Memory B cell (primary cell): ENCODE measurements around the gene MRPS7.
"Not testable (repeated sequence)": the region's sequence is repeated elsewhere in the genome, so short reads cannot be mapped to it uniquely, and the experiment has no call there.

Source experiments
- ATAC-seq: fragments of 150-1000 bp; cut with Tn5 transposase; 2 replicates; pipeline ENCODE4 v1.10.0; 2021; ENCODE audit warnings: low read depth, mild to moderate bottlenecking, moderate library complexity
- DNase-seq, 2 donors: peaks; one replicate each; pipeline ENCODE4 v3.0.0; 2022; ENCODE audit warnings: low spot score in 2 of 2
- H3K27ac Mint-ChIP-seq: one replicate; pipeline ENCODE4 v1.8.0; 2022; ENCODE audit warnings: mild to moderate bottlenecking, moderate library complexity, mixed read lengths
- H3K27me3 Mint-ChIP-seq: one replicate; pipeline ENCODE4 v1.8.0; 2022; ENCODE audit warnings: mixed read lengths
- H3K36me3 Mint-ChIP-seq: one replicate; pipeline ENCODE4 v1.8.0; 2022; ENCODE audit warnings: mild to moderate bottlenecking, mixed read lengths
- H3K4me1 Mint-ChIP-seq: one replicate; pipeline ENCODE4 v1.8.0; 2022; ENCODE audit warnings: mixed read lengths
- H3K4me3 Mint-ChIP-seq: one replicate; pipeline ENCODE4 v1.8.0; 2022; ENCODE audit warnings: mild to moderate bottlenecking, moderate library complexity, mixed read lengths
- H3K9me3 Mint-ChIP-seq: one replicate; pipeline ENCODE4 v1.8.0; 2022; ENCODE audit warnings: mixed read lengths

Gene MRPS7

DNA sequence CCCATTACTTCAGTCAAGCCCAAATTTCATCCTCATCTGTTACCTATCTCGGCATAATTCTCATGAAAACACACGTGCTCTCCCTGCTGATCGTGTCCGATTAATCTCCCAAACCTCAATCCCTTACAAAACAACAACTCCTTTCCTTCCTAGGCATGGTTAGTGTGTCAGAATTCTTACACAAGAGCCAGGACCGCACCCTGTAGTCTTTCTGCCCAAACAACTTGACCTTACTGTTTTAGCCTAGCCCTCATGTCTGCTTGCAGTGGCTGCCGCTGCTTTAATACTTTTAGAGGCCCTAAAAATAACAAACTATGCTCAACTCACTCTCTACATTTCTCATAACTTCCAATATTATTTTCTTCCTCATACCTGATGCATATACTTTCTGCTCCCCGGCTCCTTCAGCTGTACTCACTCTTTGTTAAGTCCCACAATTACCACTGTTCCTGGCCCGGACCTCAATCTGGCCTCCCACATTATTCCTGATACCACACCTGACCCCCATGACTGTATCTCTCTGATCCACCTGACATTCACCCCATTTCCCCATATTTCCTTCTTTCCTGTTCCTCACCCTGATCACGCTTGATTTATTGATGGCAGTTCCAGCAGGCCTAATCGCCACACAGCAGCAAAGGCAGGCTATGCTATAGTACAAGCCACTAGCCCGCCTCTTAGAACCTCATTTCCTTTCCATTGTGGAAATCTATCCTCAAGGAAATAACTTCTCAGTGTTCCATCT is 5.6 kb upstream of the MRPS7 start:
- H3K27me3 Mint-ChIP-seq, H3K9me3 Mint-ChIP-seq, ATAC-seq, H3K36me3 Mint-ChIP-seq, DNase-seq, H3K4me3 Mint-ChIP-seq: not testable (repeated sequence)
- Mint-ChIP-seq H3K27ac (peak overlapping the region; percentile 86), H3K4me1 (peaks cover 62% of the 10 kb centered on the region)

DNA sequence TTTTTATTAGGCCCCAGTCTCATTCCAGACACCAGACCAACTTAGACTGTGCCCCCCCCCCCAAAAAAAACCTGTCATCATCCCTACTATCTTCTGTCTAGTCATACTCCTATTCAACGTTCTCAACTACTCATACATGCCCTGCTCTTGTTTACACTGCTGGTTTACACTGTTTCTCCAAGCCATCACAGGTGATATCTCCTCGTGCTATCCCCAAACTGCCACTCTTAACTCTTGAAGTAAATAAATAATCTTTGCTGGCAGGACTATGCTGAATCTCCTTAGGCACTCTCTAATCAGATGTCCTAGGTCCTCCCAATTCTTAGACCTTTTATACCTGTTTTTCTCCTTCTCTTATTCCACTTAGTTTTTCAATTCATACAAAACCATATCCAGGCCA is 4.5 kb upstream of the MRPS7 start:
- H3K9me3 Mint-ChIP-seq, H3K27me3 Mint-ChIP-seq, DNase-seq, ATAC-seq, H3K36me3 Mint-ChIP-seq, H3K4me3 Mint-ChIP-seq: not testable (repeated sequence)
- peaks cover 57% of the 10 kb centered on the region for H3K4me1 Mint-ChIP-seq
- peak overlapping the region; percentile 86 for H3K27ac Mint-ChIP-seq

DNA sequence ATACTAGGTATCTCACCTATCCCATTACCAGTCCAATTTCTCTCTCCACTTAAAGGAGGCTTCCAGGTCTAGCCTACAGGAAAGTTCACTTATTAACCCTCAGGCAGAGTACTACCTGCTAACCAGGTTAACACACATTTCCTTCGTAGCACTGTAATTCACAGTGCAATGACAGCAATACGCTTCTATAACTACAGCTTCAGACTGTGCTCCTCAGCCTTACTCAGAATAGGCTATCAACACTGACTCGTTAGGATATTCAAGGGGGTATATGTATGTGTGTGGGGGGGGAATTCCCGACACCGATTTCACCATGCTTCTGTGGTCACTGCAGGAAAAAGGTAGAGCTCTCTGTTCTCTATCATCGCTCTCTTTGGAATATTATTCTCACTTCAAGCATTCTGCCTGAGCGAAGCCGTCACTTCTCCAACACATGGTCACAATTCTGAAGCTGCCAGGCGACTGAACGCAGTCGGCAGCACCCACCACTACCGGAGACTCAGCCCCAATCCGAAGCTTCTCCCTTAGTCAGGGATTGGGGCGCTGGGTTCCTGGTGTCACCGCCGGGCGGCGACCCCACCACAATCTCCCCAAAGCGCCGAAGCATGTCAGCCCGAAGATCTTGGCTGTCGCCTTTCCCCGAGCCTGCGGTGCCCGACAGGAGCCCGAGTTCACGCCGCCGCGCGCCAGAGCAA is 891 bp upstream of the MRPS7 start:
- H3K4me1 Mint-ChIP-seq: peaks cover 40% of the 10 kb centered on the region
- no peak for DNase-seq
- peak overlapping the region; percentile 94 for H3K4me3 Mint-ChIP-seq
- H3K36me3 Mint-ChIP-seq: peaks cover 4% of the 10 kb centered on the region
- H3K9me3 Mint-ChIP-seq: no peaks in the 10 kb centered on the region
- no peaks in the 10 kb centered on the region for H3K27me3 Mint-ChIP-seq
- peak; percentile 20 for ATAC-seq
- peak overlapping the region; percentile 100 for H3K27ac Mint-ChIP-seq

DNA sequence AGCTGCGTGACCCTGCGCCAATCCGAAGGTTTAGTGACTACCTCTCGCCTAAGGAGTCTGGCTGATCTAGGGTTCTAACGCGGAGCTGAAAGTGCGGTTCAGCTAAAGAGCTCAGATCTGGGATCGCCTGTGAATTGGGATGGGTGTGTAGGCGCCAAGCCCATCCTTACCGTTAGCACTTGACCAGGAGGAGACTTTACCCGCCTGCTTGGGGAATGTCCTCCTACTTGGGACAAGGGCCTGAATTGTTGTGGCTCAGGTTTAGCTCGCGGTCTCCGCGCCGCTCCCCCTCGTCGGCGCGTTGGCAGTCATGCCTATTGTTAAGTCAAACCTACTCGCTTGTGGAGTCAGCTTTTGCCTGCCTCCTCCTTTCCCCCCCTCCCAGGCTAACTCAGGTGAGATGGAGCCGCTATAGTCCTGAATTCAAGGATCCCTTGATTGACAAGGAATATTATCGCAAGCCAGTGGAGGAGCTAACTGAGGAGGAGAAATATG is 480 bp downstream of the MRPS7 start:
- ATAC-seq (no peak), DNase-seq (no peak)
- Mint-ChIP-seq H3K4me3 (peak overlapping the region; percentile 94), H3K27ac (peak overlapping the region; percentile 100), H3K27me3 (no peaks in the 10 kb centered on the region), H3K9me3 (no peaks in the 10 kb centered on the region), H3K4me1 (peaks cover 31% of the 10 kb centered on the region), H3K36me3 (peaks cover 7% of the 10 kb centered on the region)

DNA sequence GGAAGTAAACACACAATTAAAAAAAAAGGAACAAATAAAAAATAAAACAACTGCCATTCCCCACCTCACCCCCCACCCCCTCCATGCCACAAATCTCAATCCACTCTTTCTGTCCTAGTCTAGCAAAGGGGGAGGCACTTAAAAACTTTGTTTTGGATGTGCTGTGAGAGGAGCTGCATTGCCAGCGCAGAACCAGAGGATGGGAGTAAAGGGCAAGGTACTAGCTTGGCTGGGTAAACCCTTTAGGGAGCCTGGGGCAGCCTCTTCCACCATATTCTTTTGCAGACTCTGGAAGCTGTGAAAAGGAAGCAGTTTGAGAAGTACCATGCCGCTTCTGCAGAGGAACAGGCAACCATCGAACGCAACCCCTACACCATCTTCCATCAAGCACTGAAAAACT is 1.4 kb downstream of the MRPS7 start:
- no peaks in the 10 kb centered on the region for H3K9me3 Mint-ChIP-seq
- H3K4me3 Mint-ChIP-seq: peak overlapping the region; percentile 94
- DNase-seq (no peak), ATAC-seq (no peak)
- no peaks in the 10 kb centered on the region for H3K27me3 Mint-ChIP-seq
- H3K27ac Mint-ChIP-seq: peak overlapping the region; percentile 100
- peaks cover 28% of the 10 kb centered on the region for H3K4me1 Mint-ChIP-seq
- peaks cover 7% of the 10 kb centered on the region for H3K36me3 Mint-ChIP-seq

DNA sequence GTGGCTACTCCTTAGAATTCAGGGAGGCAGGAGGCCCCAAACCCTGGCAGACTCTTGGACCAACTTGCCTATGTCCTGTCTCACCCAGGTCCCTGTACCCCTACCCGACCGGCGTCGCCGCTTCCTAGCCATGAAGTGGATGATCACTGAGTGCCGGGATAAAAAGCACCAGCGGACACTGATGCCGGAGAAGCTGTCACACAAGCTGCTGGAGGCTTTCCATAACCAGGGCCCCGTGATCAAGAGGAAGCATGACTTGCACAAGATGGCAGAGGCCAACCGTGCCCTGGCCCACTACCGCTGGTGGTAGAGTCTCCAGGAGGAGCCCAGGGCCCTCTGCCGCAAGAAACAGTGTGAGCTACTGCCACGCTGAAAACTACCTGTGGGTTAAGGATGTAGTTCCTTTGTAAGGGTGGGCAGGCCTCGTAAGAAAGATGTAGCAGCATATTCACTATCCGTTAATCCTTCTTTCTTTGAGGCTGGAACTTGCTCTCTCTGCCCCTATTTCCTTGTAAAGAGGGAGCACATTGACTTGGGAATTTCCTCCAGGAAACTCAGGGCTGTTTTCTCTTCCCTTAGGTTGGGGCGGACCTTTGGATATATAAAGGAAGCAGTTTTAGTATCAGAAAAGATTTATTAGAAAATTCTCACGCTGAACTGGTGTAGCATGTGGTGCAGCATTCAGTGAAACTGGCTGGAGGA is 4.1 kb downstream of the MRPS7 start:
- no peak overlapping the region for H3K4me3 Mint-ChIP-seq
- H3K4me1 Mint-ChIP-seq: peaks cover 22% of the 10 kb centered on the region
- peaks cover 4% of the 10 kb centered on the region for H3K36me3 Mint-ChIP-seq
- H3K27ac Mint-ChIP-seq: no peak overlapping the region
- DNase-seq: no peak
- no peaks in the 10 kb centered on the region for H3K9me3 Mint-ChIP-seq
- ATAC-seq: no peak
- no peaks in the 10 kb centered on the region for H3K27me3 Mint-ChIP-seq

DNA sequence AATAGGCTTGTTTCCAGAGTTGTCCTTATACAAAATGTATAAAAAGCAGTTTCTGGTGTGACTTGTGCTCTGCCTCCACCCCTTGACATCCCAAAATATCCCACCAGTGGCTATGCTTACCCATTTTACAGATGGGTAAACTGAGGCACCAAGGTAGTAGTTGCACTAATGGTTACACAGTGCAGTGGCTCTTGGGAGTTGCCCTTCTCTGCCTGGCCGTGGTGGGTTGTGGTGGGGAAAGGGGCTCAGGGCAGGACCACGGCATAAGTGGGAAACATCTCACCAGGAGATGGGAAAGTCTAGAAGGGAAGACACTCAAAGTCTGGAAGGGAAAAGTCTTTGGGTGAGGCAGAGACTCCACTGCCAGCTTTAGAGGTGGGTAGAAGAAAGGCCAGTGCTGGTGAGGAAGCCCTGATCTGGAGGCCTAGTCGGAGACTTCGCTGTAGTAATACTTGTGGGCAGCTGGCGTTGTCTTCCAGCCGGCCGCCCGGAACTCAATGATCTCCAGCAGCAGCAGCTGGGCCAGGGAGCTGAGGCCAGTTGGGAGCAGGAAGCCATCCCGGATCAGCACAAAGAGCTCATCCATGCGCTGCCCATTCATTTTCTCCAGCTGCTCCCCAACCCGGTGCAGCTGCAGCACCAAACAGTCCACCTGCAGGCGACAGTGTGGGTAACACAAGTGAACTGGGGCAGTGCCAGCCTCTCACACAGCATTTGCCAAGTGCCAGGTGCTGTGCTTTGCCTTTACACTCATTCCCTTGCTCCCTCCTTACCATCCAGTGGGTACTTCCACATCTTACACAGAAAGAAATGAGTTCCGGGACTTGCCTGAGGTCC is 4.9 kb downstream of the MRPS7 start:
- no peak overlapping the region for H3K27ac Mint-ChIP-seq
- no peak for ATAC-seq
- DNase-seq: no peak
- no peak overlapping the region for H3K4me3 Mint-ChIP-seq
- peaks cover 20% of the 10 kb centered on the region for H3K4me1 Mint-ChIP-seq
- peaks cover 4% of the 10 kb centered on the region for H3K36me3 Mint-ChIP-seq
- no peaks in the 10 kb centered on the region for H3K27me3 Mint-ChIP-seq
- H3K9me3 Mint-ChIP-seq: no peaks in the 10 kb centered on the region

DNA sequence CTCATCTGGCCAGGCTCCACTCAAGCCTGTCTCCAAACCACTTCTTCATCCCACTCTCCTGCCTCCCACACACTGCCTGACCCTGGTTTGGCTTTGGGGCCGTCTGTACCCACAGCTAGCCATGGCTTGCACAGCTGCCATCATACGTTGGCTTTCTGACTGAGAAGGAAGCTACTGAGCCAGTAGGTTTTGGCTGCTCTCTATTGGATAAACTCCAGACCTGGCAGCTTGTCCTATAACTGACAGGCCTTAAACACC is 5.4 kb downstream of the MRPS7 start:
- Mint-ChIP-seq H3K9me3 (no peaks in the 10 kb centered on the region), H3K4me1 (peaks cover 24% of the 10 kb centered on the region), H3K27ac (no peak overlapping the region), H3K4me3 (no peak overlapping the region), H3K36me3 (peaks cover 4% of the 10 kb centered on the region), H3K27me3 (no peaks in the 10 kb centered on the region)
- DNase-seq: no peak
- no peak for ATAC-seq

DNA sequence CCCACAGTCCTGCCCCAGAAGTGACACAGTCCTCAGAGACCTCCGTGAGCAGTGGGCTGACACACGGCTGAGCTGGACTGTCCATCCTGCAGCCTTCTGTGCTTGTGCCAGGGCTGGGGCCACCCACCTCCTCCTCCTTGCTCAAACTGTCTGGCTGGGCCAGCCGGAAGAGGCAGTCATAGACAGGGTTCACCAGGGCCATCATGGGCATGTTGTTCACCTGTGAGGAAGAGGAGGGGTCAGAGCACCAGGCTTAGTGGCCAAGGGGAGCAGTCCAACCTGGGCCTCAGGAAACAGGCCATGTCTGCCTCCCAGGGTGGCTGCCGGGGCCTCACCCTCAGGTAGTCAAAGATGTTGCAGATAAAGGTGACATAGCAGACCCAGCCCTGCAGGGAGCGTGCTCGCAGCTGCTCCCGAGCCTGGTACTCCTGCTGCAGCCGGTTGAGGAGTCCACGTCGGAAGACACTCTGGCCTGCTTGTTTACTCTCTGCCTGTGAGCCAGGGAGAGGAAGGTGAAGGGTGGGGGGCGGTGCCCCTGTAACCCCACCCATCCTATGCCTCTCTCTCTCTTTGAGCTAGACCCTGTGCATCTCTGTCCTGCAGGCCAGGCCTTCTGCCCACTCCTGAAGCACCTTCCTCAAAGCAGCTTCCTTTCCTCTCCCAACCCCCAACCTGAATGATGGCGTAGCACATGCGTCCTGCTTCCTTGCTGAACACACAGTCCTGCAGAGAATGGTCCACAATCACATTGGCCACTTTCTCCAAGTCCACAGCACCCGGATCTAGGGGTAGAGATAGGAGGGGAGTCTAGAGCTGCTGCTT is 5.9 kb downstream of the MRPS7 start:
- DNase-seq (no peak), ATAC-seq (no peak)
- peaks cover 19% of the 10 kb centered on the region for H3K4me1 Mint-ChIP-seq
- H3K4me3 Mint-ChIP-seq: no peak overlapping the region
- H3K27me3 Mint-ChIP-seq: no peaks in the 10 kb centered on the region
- peaks cover 4% of the 10 kb centered on the region for H3K36me3 Mint-ChIP-seq
- no peaks in the 10 kb centered on the region for H3K9me3 Mint-ChIP-seq
- H3K27ac Mint-ChIP-seq: no peak overlapping the region

DNA sequence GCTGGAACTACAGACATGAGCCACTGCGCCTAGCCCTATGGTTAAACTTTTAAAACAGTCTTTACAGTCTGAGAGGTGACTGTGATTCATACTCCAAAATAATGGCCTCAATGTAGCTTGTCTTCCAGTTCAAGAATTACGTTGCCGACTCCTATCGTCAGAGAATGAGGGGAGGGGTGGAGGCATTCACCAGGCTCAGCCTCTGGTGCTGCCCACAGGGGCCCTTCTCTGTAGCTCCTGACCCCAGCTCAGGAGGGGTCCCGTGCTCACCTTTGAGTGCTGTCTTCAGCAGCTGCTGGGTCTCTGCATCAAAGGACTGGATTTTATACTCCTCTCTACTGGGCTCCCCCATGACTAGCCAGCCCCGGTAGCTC is 8.2 kb downstream of the MRPS7 start:
- H3K4me1 Mint-ChIP-seq: peaks cover 25% of the 10 kb centered on the region

DNA sequence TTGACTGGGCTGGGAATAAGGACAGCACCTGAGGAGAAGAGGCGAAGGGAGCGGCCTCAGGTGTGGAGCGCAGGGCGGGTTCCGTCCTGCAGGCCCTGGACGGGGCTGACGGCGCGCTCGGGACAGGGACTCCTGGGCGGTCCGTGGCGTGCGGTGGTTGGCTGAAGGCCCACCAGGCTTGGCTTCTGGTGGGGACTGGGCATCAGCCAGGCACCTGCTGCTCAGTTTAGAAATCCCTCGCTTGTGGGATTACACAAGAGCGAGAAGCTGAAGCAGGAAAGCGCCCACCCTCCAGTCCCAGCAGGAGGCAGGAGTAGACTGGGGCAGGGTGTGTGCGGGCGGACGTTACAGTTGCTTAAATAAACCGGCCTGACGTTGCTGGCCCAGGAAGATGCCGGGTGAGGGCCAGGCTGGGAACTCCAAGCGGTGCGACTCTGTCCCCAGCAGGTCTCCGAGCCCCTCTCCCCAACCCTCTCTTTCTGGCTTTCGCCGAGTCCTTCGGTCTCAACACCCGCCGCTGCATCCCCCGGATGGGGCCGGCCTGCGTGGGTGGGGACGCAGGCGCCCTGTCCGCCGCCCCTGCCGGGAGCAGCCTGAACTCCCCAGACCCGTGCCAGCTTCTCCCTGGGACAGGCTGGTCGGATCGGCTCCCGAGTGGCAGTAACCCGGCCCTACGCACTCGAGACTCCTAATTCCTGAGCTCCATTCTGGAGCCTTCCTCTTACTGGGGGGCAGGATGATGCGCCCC is 8.7 kb downstream of the MRPS7 start:
- Mint-ChIP-seq H3K9me3 (no peaks in the 10 kb centered on the region), H3K27ac (peak overlapping the region; percentile 82), H3K36me3 (peaks cover 5% of the 10 kb centered on the region), H3K4me1 (peaks cover 25% of the 10 kb centered on the region), H3K27me3 (no peaks in the 10 kb centered on the region), H3K4me3 (peak overlapping the region; percentile 87)
- ATAC-seq (peak; percentile 26), DNase-seq (peak in 1 of 2 donors; percentile 30)

More for the DNA sequence above, 8.2 kb downstream of the MRPS7 start:
- no peak for DNase-seq
- no peaks in the 10 kb centered on the region for H3K27me3 Mint-ChIP-seq
- no peak for ATAC-seq
- H3K9me3 Mint-ChIP-seq: no peaks in the 10 kb centered on the region
- peaks cover 5% of the 10 kb centered on the region for H3K36me3 Mint-ChIP-seq
- peak overlapping the region; percentile 82 for H3K27ac Mint-ChIP-seq
- H3K4me3 Mint-ChIP-seq: peak overlapping the region; percentile 87

DNA sequence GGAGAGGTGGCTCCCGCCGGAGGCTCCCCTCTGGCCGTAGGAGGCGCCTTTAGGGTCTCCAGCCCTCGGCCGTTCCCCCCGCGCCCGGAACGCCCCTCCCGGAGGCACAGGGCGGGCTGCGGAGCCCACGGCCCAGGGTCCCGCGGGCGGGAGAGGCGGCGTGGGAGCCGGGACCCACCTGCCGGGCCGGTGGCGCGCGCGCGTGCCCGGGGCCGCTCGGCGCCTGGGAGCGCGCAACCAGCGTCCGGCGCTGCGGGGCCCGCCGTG is 9.2 kb downstream of the MRPS7 start, which contains the start of gene MIF4GD:
MIF4GD (minus strand) TSS at position 266 of the 267 bp plus-strand sequence. CDS start 1,036 bp downstream, outside the sequence.
- peaks cover 25% of the 10 kb centered on the region for H3K4me1 Mint-ChIP-seq
- H3K36me3 Mint-ChIP-seq: peaks cover 5% of the 10 kb centered on the region
- no peaks in the 10 kb centered on the region for H3K9me3 Mint-ChIP-seq
- ATAC-seq (peak; percentile 18), DNase-seq (no peak)
- H3K27ac Mint-ChIP-seq: peak within 1 kb of the TSS; percentile 82
- H3K4me3 Mint-ChIP-seq: peak within 1 kb of the TSS; percentile 87
- no peaks in the 10 kb centered on the region for H3K27me3 Mint-ChIP-seq
